Tibial nerve (tissue), 4 donors: ENCODE measurements around the gene TRDN. TPM values are rescaled to one million over a fixed set of nuclear protein-coding genes. Genes with fewer than 3 reads are reported as not detected.

Experiments
- DNase-seq, 2 donors: peaks; one replicate each; pipeline ENCODE4 v3.0.0-alpha.2; 2019; ENCODE audit warnings: low spot score in 2 of 2
- H3K27ac ChIP-seq, 4 donors: fragments of 200-600 bp; sonication (generic) in 3 of 4; one replicate each; pipeline ENCODE4 v1.5.1; 2017 to 2019; ENCODE audit warnings: mild to moderate bottlenecking in 1 of 4
- H3K27me3 ChIP-seq, 2 donors: fragments of 200-600 bp; sonication (generic) in 1 of 2; one replicate each; pipeline versions ENCODE4 v1.5.1 to v1.6.0; 2017 to 2019
- H3K36me3 ChIP-seq, 3 donors: fragments of 200-600 bp; sonication (generic); one replicate each; pipeline ENCODE4 v1.5.1; 2018 to 2019
- H3K4me1 ChIP-seq, 4 donors: fragments of 200-600 bp; sonication (generic) in 3 of 4; one replicate each; pipeline ENCODE4 v1.5.1; 2017 to 2019
- H3K4me3 ChIP-seq, 4 donors: fragments of 200-600 bp; sonication (generic) in 3 of 4; one replicate each; pipeline ENCODE4 v1.5.1; 2017 to 2019; ENCODE audit warnings: mild to moderate bottlenecking in 1 of 4, moderate library complexity in 1 of 4
- H3K9me3 ChIP-seq, 4 donors: fragments of 200-600 bp; sonication (generic) in 3 of 4; one replicate each; pipeline ENCODE4 v1.5.1; 2017 to 2019
- EP300 ChIP-seq, 2 donors: sonication (generic); formaldehyde crosslinking; IDR thresholded peaks; one replicate each; pipeline ENCODE4 v1.6.1; 2017; ENCODE audit warnings: antibody characterized with exemption in 2 of 2, mild to moderate bottlenecking in 1 of 2
- POLR2A ChIP-seq, 2 donors: fragments of 450-650 bp; IDR thresholded peaks; one replicate each; pipeline ENCODE4 v1.6.1; 2017; ENCODE audit warnings: antibody characterized with exemption in 2 of 2, mild to moderate bottlenecking in 2 of 2, moderate library complexity in 2 of 2
- WGBS, 2 donors: methylation state at CpG; one replicate each; pipeline ENCODE4 v1.1.5; 2018; 5-methylcytosine and 5-hydroxymethylcytosine counted together
- total RNA-seq, 4 donors: library from RNA; depleted of rRNA; stranded (reverse); fragments of >200 nt; gene quantifications; one replicate each; pipeline ENCODE4 v1.1.0, GENCODE V29; 2016
- TF ChIP-seq, protein P1 (sequence below), 5 experiments: fragments of 200-600 bp in 3 of 5; fragments of 450-650 bp in 2 of 5; sonication (generic) in 3 of 5; IDR thresholded peaks; one replicate each; pipeline ENCODE4 v1.5.1; 2016 to 2019; ENCODE audit warnings: antibody characterized with exemption in 5 of 5, mild to moderate bottlenecking in 3 of 5, moderate library complexity in 2 of 5

Gene TRDN
- total RNA-seq, 4 donors from 2014 or later: 0.30 to 0.59 TPM; not detected in 2

DNA sequence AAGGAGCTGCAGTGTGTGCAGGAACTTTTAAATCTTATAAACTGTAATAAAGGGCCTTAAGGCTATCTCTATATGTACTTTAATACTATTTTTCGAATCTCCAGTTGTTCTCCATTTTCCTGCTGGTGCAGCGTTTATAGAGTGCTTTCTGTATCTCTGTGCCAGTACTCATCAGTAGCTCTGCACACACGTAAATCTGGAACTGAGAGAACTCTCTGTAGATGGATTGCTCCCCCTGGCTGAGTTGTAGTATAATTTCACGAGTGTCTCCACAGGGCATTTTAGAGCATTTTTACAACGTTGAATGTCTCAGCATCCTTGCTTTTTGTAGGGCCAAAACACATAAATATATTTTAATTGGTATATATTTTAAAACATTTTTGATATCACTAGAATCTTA, 256.5 kb downstream of the TRDN start:
- no peak for DNase-seq
- Histone ChIP-seq H3K9me3 (no peaks in the 10 kb centered on the region), H3K4me1 (no peaks in the 10 kb centered on the region), H3K27me3 (no peaks in the 10 kb centered on the region), H3K36me3 (no peaks in the 10 kb centered on the region), H3K4me3 (no peak overlapping the region), H3K27ac (no peak overlapping the region)
- WGBS, 2 donors: 17 to 22% methylated on average over 5 of the region's 5 CpGs
- TF ChIP-seq, protein P1, sequence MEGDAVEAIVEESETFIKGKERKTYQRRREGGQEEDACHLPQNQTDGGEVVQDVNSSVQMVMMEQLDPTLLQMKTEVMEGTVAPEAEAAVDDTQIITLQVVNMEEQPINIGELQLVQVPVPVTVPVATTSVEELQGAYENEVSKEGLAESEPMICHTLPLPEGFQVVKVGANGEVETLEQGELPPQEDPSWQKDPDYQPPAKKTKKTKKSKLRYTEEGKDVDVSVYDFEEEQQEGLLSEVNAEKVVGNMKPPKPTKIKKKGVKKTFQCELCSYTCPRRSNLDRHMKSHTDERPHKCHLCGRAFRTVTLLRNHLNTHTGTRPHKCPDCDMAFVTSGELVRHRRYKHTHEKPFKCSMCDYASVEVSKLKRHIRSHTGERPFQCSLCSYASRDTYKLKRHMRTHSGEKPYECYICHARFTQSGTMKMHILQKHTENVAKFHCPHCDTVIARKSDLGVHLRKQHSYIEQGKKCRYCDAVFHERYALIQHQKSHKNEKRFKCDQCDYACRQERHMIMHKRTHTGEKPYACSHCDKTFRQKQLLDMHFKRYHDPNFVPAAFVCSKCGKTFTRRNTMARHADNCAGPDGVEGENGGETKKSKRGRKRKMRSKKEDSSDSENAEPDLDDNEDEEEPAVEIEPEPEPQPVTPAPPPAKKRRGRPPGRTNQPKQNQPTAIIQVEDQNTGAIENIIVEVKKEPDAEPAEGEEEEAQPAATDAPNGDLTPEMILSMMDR (IDR thresholded peaks at IDR 0.05): peak in 3 of 5 experiments; percentile 7 to 43 (median 29)
- TF ChIP-seq POLR2A (IDR thresholded peaks at IDR 0.05): no peak

DNA sequence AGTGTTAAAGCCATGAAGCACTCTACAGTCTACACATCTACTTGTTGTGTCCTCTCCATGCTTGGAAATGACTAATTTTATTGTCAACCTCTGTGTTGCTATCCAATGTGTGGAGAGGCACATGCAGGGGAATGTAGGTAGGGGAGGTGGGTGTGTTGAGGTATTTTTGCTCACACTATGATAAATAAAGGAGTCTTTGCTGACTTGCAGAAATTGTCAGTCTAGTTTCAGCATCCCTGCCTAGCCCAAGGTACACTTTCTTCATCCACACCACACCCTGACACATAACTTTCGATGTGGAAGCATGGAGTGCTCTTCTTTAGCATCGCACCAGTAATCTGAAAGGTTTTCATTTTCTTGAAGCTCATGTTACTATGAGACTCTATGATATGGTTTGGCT, 264.0 kb downstream of the TRDN start:
- Histone ChIP-seq H3K9me3 (no peaks in the 10 kb centered on the region), H3K27me3 (no peaks in the 10 kb centered on the region), H3K4me3 (no peak overlapping the region), H3K36me3 (no peaks in the 10 kb centered on the region), H3K4me1 (no peaks in the 10 kb centered on the region), H3K27ac (no peak overlapping the region)
- no peak for DNase-seq
- TF ChIP-seq, protein P1 (IDR thresholded peaks at IDR 0.05): no peak
- TF ChIP-seq POLR2A (IDR thresholded peaks at IDR 0.05): no peak
- no peak for TF ChIP-seq EP300 (IDR thresholded peaks at IDR 0.05)
- WGBS, 2 donors: 83 to 96% methylated on average over 2 of the region's 2 CpGs

DNA sequence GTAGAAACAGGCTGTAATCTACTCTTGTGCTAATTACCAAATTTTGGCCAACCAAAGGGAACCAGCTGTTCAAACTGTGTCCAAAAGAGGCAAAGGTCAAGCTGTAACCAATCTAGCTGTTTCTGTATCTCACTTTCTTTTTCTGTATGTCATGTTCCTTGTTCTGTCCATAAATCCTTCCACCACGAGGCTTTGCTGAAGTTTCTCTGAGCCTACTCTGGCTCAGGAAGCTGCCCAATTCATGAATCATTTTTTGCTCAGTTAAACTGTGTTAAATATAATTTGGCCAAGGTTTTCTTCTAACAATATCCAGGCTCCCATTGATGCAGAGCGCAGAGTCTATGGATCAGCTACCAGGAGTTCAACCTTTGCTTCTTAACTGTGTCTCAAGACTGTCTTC, 272.8 kb downstream of the TRDN start:
- Histone ChIP-seq H3K4me1 (no peaks in the 10 kb centered on the region), H3K27me3 (no peaks in the 10 kb centered on the region), H3K9me3 (no peaks in the 10 kb centered on the region), H3K27ac (no peak overlapping the region), H3K36me3 (no peaks in the 10 kb centered on the region), H3K4me3 (no peak overlapping the region)
- TF ChIP-seq POLR2A (IDR thresholded peaks at IDR 0.05) (no peak), EP300 (IDR thresholded peaks at IDR 0.05) (no peak)
- TF ChIP-seq, protein P1 (IDR thresholded peaks at IDR 0.05): no peak
- DNase-seq: no peak
- WGBS, 2 donors: 80 to 87% methylated on average over 2 of the region's 2 CpGs

DNA sequence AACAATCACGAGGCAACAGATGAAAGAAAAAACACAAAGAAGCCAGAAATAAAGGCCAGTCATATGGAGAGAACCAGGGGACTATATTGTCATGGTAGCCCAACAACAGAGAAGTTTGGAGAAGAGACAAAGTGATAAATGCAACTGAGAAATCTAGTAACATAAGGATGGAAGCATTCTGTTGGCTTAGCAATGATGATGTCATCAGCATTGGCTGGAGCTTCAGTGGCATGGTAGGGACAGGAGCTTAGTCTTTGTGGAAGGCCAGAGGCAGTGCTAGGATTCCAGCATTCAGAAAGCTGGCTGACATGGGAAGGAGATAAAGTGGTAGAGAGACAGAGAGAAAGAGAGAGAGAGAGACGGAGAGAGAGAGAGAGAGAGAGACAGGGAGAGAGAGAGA, 276.4 kb downstream of the TRDN start:
- TF ChIP-seq POLR2A (IDR thresholded peaks at IDR 0.05): no peak
- TF ChIP-seq, protein P1 (IDR thresholded peaks at IDR 0.05): no peak
- TF ChIP-seq EP300 (IDR thresholded peaks at IDR 0.05): no peak
- WGBS, 2 donors: 71 to 77% methylated on average over 2 of the region's 2 CpGs
- no peaks in the 10 kb centered on the region for H3K4me1 ChIP-seq
- H3K27ac ChIP-seq: no peak overlapping the region
- no peak overlapping the region for H3K4me3 ChIP-seq
- no peaks in the 10 kb centered on the region for H3K36me3 ChIP-seq
- no peaks in the 10 kb centered on the region for H3K9me3 ChIP-seq
- no peaks in the 10 kb centered on the region for H3K27me3 ChIP-seq
- DNase-seq: no peak

DNA sequence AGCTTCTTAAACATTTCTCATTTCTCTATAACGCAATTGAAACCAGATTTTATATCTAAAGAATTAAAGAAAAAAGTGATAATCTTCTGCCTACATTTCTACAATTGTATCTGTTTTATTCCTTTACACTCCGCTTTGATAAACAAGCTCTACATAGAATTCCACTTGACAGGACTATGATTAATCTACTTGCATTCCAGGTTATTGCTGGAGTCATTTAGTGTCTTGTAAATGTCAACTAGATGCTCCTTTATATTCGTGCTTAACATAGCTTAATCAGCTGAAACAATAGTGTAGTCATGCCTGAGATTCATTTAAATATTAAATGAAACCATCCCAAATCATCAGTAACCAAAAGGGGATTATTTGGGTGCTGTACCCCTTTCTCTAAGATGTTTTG, 284.0 kb downstream of the TRDN start:
- 55 to 66% methylated on average over 3 of the region's 3 CpGs for WGBS, 2 donors
- Histone ChIP-seq H3K27me3 (no peaks in the 10 kb centered on the region), H3K36me3 (no peaks in the 10 kb centered on the region), H3K4me1 (no peaks in the 10 kb centered on the region), H3K4me3 (no peak overlapping the region), H3K9me3 (no peaks in the 10 kb centered on the region), H3K27ac (no peak overlapping the region)
- TF ChIP-seq POLR2A (IDR thresholded peaks at IDR 0.05) (no peak), EP300 (IDR thresholded peaks at IDR 0.05) (no peak)
- TF ChIP-seq, protein P1 (IDR thresholded peaks at IDR 0.05): no peak
- no peak for DNase-seq
